Heart left ventricle (tissue), 16 donors: Measurements from ENCODE around the gene ARHGAP8. TPM values are rescaled to one million over a fixed set of nuclear protein-coding genes. Genes with fewer than 3 reads are reported as not detected.

ENCODE experiments used
- ATAC-seq, 4 donors: fragments of 200-7000 bp; cut with Tn5 transposase; one replicate each; pipeline ENCODE4 v1.9.1; 2020 to 2022; ENCODE audit warnings: moderate library complexity in 4 of 4, mild to moderate bottlenecking in 3 of 4, moderate number of reproducible peaks in 1 of 4
- DNase-seq, 5 donors: peaks; one replicate each; pipeline ENCODE4 v3.0.0-alpha.2; 2020
- H3K27ac ChIP-seq, 12 donors: fragments of 200-600 bp; sonication (generic) in 4 of 12; one replicate each; pipeline versions ENCODE4 v1.5.0 to v1.8.0; 2016 to 2022; ENCODE audit warnings: mild to moderate bottlenecking in 2 of 12
- H3K27me3 ChIP-seq, 9 donors: fragments of 200-600 bp; sonication (generic) in 2 of 9; one replicate each; pipeline versions ENCODE4 v1.5.1 to v1.8.0; 2016 to 2022; ENCODE audit warnings: mild to moderate bottlenecking in 3 of 9
- H3K36me3 ChIP-seq, 9 donors: fragments of 200-600 bp; sonication (generic) in 2 of 9; one replicate each; pipeline versions ENCODE4 v1.5.0 to v1.8.0; 2018 to 2022; ENCODE audit warnings: mild to moderate bottlenecking in 2 of 9
- H3K4me1 ChIP-seq, 12 donors: fragments of 200-600 bp; sonication (generic) in 4 of 12; one replicate each; pipeline versions ENCODE4 v1.5.0 to v1.8.0; 2016 to 2022; ENCODE audit warnings: mild to moderate bottlenecking in 3 of 12
- H3K4me3 ChIP-seq, 12 donors: fragments of 200-600 bp; sonication (generic) in 4 of 12; one replicate each; pipeline versions ENCODE4 v1.5.0 to v1.8.0; 2017 to 2022; ENCODE audit warnings: mild to moderate bottlenecking in 9 of 12, moderate library complexity in 4 of 12
- H3K9me3 ChIP-seq, 12 donors: fragments of 200-600 bp; sonication (generic) in 4 of 12; one replicate each; pipeline versions ENCODE4 v1.5.0 to v1.8.0; 2016 to 2022; ENCODE audit warnings: mild to moderate bottlenecking in 1 of 12
- POLR2A ChIP-seq, 2 donors: fragments of 450-650 bp; IDR thresholded peaks; one replicate each; pipeline ENCODE4 v1.6.1; 2017; ENCODE audit warnings: antibody characterized with exemption in 2 of 2, mild to moderate bottlenecking in 2 of 2, moderate library complexity in 2 of 2
- WGBS, 4 donors: extraction: QIAGEN DNeasy Blood & Tissue Kit in 2 of 4; methylation state at CpG; one replicate each; pipeline versions ENCODE4 v1.1.5 to v1.1.7; 2013 to 2018; 5-methylcytosine and 5-hydroxymethylcytosine counted together
- intact Hi-C, 10 donors: fragments of 100-400 bp; cut with DNase I; formaldehyde crosslinking; loops; one replicate each; pipeline versions ENCODE4 v1.11.1 to v1.14.2; 2022
- polyA plus RNA-seq, 2 donors: library from polyadenylated mRNA; stranded (reverse); fragments of 200-250 nt; gene quantifications; one replicate each; pipeline ENCODE4 v1.2.3, GENCODE V29; 2013
- total RNA-seq, 9 donors: library from RNA; depleted of rRNA in 2 of 9; stranded (reverse); fragments of >200 nt in 2 of 9; fragmentation: NEBNext Ultra II Directional in 3 of 9; extraction: Animal tissue kit (Norgen Biotek cat#: 25700) in 3 of 9; gene quantifications; one replicate each; pipeline versions ENCODE4 v1.1.0 to v1.2.4, GENCODE V29; 2016 to 2023
- TF ChIP-seq, protein P1 (sequence below), 12 donors: fragments of 200-600 bp; sonication (generic) in 4 of 12; IDR thresholded peaks; one replicate each; pipeline versions ENCODE4 v1.5.0 to v1.8.0; 2018 to 2022; ENCODE audit warnings: antibody characterized with exemption in 12 of 12, mild to moderate bottlenecking in 5 of 12
- donor health status: ischemic (EF 13 %, LVEDD 7.1; RV severe dilation, severe dysfunction).
- donor health status: healthy with polysubstance abuse.
- donor health status: DM: no; HTN: yes; CAD: no.
- donor health status: DM: no; HTN: no; CAD: no.
- donor health status: ischemic (EF 25% LVEDD 6.9; RV normal size, moderate dysfunction).
- donor health status: ischemic (EF 25% LVEDD 5.7; RV mildly dilated, moderate dysfunction).
- donor health status: healthy.
- donor health status: DM: yes; HTN: yes; CAD: no.
- donor health status: ischemic (EF 35%, LVEDD 5.7; RV mildly dilated, moderate dysfunction).
- donor health status: nonischemic (EF 11% LVEDD 7.7; RV severe dilation, severe dysfunction).
- donor health status: DM: yes; HTN: yes; CAD: no.
- donor health status: PGD.
- donor health status: ischemic (EF 29% LVEDD 5.4; RV normal size, mild dysfunction).
- donor health status: nonischemic (EF 23%, LVEDD 6.1; RV moderate dilation, normal function).

ARHGAP8 gene
- total and polyA plus RNA-seq, 11 donors: 0.08 to 1.3 (median 0.23) TPM; not detected in 7

- Histone ChIP-seq H3K9me3 (no peaks in the 10 kb centered on the region), H3K4me3 (no peak overlapping the region), H3K4me1 (no peaks in the 10 kb centered on the region), H3K27me3 (peaks cover 0 to 13% (median 0%) of the 10 kb centered on the region in 9 donors), H3K36me3 (no peaks in the 10 kb centered on the region), H3K27ac (no peak overlapping the region)
- DNase-seq (no peak), ATAC-seq (no peak)
- intact Hi-C loops: loop anchor here in 7 of 10 donors (5.0 to 10.0 kb wide), 4 partner anchors 131 to 439 kb away; no protein-coding TSS in a partner anchor
- 75 to 83% (median 80%) methylated on average over 8 of the region's 8 CpGs for WGBS, 4 donors
- TF ChIP-seq, protein P1, sequence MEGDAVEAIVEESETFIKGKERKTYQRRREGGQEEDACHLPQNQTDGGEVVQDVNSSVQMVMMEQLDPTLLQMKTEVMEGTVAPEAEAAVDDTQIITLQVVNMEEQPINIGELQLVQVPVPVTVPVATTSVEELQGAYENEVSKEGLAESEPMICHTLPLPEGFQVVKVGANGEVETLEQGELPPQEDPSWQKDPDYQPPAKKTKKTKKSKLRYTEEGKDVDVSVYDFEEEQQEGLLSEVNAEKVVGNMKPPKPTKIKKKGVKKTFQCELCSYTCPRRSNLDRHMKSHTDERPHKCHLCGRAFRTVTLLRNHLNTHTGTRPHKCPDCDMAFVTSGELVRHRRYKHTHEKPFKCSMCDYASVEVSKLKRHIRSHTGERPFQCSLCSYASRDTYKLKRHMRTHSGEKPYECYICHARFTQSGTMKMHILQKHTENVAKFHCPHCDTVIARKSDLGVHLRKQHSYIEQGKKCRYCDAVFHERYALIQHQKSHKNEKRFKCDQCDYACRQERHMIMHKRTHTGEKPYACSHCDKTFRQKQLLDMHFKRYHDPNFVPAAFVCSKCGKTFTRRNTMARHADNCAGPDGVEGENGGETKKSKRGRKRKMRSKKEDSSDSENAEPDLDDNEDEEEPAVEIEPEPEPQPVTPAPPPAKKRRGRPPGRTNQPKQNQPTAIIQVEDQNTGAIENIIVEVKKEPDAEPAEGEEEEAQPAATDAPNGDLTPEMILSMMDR (IDR thresholded peaks at IDR 0.05): no peak
- TF ChIP-seq POLR2A (IDR thresholded peaks at IDR 0.05): no peak
Observed at GRCh38 chr22:44823396-44823795, 71.0 kb downstream of the ARHGAP8 start.

GRCh38 chr22:44823806-44824205 lies 71.4 kb downstream of the ARHGAP8 start:
- Histone ChIP-seq H3K4me1 (no peaks in the 10 kb centered on the region), H3K36me3 (no peaks in the 10 kb centered on the region), H3K4me3 (no peak overlapping the region), H3K27ac (no peak overlapping the region), H3K27me3 (peaks cover 0 to 13% (median 0%) of the 10 kb centered on the region in 9 donors), H3K9me3 (no peaks in the 10 kb centered on the region)
- TF ChIP-seq POLR2A (IDR thresholded peaks at IDR 0.05): no peak
- ATAC-seq (no peak), DNase-seq (no peak)
- intact Hi-C loops: loop anchor here in 7 of 10 donors (5.0 to 10.0 kb wide), 4 partner anchors 131 to 438 kb away; no protein-coding TSS in a partner anchor
- 87 to 100% (median 89%) methylated on average over 1 to 4 of the region's 4 CpGs for WGBS, 4 donors

- intact Hi-C loops: loop anchor here in 7 of 10 donors (5.0 to 10.0 kb wide), 4 partner anchors 131 to 438 kb away; no protein-coding TSS in a partner anchor
- no peak overlapping the region for H3K4me3 ChIP-seq
- H3K9me3 ChIP-seq: no peaks in the 10 kb centered on the region
- H3K27ac ChIP-seq: no peak overlapping the region
- WGBS, 4 donors: 89 to 92% (median 90%) methylated on average over 12 of the region's 12 CpGs
- H3K27me3 ChIP-seq: peaks cover 0 to 13% (median 0%) of the 10 kb centered on the region in 9 donors
- ATAC-seq: no peak
- no peaks in the 10 kb centered on the region for H3K36me3 ChIP-seq
- TF ChIP-seq, protein P1 (IDR thresholded peaks at IDR 0.05): no peak
- TF ChIP-seq POLR2A (IDR thresholded peaks at IDR 0.05): no peak
- no peak for DNase-seq
- no peaks in the 10 kb centered on the region for H3K4me1 ChIP-seq
Observed at GRCh38 chr22:44824271-44824670, 71.9 kb downstream of the ARHGAP8 start.

DNA sequence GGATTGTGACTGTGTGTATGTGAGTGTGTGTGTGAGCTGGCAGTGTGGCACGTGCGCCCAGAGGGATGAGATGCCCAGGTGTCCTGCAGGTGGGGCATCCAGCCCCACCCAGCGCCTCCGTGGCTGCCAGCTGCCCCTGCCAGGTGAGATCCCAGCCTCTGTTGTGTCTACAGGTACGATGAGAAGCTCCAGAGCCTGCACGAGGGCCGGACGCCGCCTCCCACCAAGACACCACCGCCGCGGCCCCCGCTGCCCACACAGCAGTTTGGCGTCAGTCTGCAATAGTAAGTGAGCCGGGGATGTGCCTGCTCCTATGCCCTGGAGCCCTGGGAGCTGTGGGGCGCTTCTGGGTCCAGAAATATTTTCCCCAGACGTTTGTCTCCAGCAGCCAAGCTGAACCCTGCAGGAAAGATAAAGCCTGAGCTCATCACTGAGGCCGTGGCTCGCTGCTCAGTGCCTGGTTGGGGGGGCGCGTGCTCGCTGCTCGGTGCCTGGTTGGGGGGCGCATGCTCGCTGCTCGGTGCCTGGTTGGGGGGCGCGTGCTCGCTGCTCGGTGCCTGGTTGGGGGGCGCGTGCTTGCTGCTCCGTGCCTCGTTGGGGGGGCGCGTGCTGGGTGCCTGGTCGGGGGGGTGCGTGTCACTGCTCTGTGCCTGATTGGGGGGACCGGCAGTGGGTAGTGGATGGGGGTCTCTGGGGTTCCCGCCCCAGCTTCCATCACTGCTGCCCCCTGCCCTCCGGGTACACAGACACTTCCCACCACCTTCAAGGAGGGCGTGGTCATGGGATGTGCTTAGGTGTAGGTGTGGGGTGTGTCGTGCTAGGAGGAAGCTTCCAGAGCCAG lies 73.2 kb downstream of the ARHGAP8 start:
- Histone ChIP-seq H3K27ac (no peak overlapping the region), H3K4me1 (no peaks in the 10 kb centered on the region), H3K9me3 (no peaks in the 10 kb centered on the region), H3K27me3 (peaks cover 0 to 8% (median 0%) of the 10 kb centered on the region in 9 donors), H3K4me3 (no peak overlapping the region), H3K36me3 (no peaks in the 10 kb centered on the region)
- DNase-seq: peak in 1 of 5 donors; percentile 10
- WGBS, 4 donors: 84 to 92% (median 87%) methylated on average over 19 to 43 of the region's 43 CpGs
- TF ChIP-seq, protein P1 (IDR thresholded peaks at IDR 0.05): no peak
- TF ChIP-seq POLR2A (IDR thresholded peaks at IDR 0.05): no peak
- ATAC-seq: no peak
- intact Hi-C loops: loop anchor here in 1 of 10 donors (10.0 kb wide), 1 partner anchor 129 kb away; no protein-coding TSS in a partner anchor
